GM18868 (cell line): ENCODE data around the gene GPATCH1.

Experiments
- ATAC-seq: cut with Tn5 transposase; IDR thresholded peaks from one replicate; pipeline ENCODE4 v1.9.1; 2021; ENCODE audit warnings: mild to moderate bottlenecking, moderate library complexity; ENCODE audit not compliant: unreplicated experiment

Gene GPATCH1

DNA sequence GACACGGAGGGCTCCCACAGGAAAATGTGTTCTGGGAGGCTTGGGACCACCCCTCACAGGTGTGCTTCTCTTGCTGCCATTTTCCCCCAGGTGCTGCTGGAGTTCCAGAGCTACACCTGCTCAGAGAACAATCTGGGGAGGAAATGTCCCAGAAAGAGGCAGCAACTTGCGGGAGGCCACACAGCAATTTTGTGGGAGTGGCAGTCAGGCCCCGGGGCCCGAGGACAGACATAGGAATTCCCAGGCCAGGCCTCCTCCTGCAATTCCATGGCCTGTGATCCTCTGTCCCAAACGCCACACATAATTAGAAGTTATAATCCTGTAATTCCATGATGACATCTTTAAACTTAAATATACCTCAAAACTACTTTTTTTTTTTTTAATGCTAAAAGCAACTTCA lies 18.1 kb upstream of the GPATCH1 start:
- no peak for ATAC-seq

DNA sequence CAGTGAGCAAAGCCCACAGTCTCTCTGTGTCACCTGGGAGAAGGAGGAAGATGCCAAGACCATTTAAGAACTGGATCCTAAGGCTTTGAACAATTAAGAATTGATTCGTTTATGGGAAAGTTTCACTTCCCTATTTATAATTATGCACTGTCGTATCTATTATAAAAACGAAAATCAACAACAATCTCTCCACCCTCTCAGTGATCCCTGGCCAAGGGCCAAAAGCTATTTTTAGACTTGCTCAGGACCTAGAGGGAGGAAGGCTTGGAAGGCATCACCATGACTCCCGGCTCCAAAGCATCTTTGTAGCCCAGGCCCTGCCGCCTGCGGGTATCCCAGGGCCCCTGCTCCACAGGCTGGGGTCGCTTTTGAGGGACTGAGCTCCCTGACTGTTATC lies 17.6 kb upstream of the GPATCH1 start:
- ATAC-seq = no peak

DNA sequence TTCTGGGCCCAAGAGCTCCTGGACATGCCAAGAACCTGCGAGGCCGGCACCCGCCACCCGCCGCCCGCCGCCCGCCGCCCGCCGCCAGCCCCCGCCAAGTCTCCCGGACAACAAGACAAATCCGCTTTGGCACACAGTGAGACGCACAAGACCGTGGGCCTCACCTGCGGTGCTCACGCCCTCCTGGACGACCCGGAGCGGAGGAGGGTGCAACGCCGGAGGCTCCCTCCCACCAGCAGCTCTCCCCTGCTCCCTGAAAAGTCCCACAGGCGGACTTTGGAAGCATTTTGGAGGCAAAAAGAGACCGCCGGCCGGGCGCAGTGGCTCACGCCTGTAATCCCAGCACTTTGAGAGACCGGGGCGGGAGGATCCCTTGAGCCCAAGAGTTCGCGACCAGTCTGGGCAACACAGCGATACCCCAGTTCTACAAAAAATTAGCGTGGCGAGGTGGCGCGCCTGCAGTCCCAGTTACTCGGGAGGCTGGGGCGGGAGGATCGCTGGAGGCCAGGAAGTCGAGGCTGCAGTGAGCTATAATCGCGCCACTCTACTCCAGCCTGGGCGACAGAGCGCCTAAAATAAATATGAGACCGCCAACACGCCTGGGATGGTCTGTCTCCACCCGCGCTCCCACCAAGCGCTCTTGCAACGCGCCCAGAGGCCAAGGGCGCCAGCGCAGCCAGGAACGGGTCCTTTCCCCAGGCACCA lies 17.1 kb upstream of the GPATCH1 start:
- no peak for ATAC-seq

DNA sequence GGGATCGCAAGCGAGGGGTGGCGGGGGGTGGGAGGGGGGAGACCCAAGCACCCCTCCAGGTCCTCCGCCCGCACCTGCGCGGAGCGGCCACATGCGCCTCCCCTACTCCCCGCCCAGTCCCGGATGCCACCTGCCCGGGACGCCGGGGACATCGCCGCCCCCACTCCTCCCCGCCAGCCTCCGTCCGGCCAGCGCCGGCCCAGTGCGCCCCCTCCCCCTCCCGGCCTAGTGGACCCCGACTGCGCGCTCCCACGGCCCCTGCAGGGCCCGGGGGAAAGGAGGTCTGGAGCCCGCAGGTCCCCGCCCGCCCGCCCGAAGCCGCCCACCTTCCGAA lies 16.6 kb upstream of the GPATCH1 start:
- peak; percentile 63 for ATAC-seq

DNA sequence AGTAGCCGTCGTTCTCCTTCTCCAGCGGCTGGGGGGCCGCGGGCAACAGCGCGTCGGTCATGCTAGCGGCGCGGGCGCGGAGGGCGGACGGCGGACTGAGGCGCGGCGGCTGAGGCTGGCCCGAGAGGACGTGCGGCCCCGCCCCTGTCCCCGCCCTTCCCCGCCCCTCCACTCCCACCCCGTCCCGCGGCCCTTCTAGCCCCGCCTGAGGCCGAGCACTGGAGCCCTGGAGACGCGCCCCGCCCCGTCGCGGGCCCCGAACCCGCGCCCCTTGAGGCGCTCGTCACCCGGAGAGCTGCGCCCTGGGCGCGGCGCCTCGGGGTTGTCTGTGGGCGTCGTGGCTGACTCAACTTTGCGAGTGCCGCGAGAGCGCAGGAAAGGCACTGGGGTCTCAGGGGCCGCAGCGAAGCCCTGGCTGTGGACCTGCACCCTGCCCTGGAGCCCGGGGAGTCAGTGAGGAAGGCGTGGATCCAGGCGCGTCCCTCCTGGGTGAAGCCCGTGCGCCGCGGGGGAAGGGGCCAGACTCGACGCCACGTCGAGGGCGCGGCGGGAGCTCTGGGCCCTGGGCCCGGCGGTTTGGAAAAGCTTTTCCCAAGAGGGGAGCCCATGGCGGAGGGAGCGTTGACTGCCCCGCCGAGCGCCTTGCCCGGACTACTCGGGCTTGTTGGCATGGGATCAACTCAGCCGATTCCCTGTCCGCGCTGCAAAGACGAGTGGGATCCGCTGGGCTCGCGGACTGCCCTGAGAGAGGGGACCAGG lies 16.0 kb upstream of the GPATCH1 start, which contains the start of gene RHPN2:
Gene RHPN2, minus strand, starts transcription at position 97 of the 759 bp plus-strand sequence. Its CDS starts 36 bp downstream, at position 61.
- ATAC-seq = peak; percentile 79

- ATAC-seq = no peak
These were observed 14.4 kb upstream of the GPATCH1 start for GRCh38 chr19:33066543-33066942.

DNA sequence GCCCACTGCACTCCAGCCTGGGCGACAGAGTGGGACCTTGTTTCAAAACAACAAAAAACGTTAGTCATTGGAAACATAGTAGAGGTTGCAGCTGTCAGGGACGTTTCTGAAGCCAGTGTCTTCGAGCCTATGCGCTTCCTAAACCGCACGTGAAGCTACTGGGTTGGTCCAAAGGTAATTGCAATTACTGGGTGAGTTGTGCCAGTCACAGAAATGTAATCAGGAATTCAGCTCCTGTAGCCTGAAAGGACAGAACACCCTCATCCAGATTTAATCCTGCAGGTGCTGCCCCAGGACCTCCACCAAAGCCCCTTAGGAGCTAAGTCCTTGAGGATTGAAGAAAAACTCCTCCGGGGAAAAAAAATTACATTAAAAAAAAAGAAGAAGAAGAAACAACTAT lies 13.9 kb upstream of the GPATCH1 start:
- ATAC-seq = no peak

- ATAC-seq = no peak
These were observed 9.1 kb upstream of the GPATCH1 start for GRCh38 chr19:33071887-33072286.

DNA sequence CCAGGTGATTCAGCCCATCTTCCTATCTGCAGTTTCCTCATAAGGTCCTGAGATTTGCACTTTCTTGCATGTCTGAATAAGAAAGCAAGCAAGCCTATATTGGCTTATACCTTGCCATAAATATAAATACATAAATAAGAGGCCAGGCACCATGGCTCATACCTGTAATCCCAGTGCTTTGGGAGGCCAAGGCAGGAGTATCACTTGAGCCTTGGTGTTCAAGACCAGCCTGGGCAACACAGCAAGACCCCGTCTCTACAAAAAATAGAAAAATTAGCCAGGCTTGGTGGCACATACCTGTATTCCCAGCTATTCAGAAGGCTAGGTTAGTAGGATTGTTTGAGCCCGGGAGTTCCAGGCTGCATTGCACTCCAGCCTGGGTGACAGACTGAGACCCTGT lies 5.5 kb upstream of the GPATCH1 start:
- ATAC-seq = no peak

- no peak for ATAC-seq
These were observed 4.7 kb downstream of the GPATCH1 start for GRCh38 chr19:33085570-33086128.

GRCh38 chr19:33086955-33087354 lies 6.0 kb downstream of the GPATCH1 start:
- no peak for ATAC-seq

- no peak for ATAC-seq
These were observed 8.0 kb downstream of the GPATCH1 start for GRCh38 chr19:33089010-33089409.

GRCh38 chr19:33090179-33090578 lies 9.2 kb downstream of the GPATCH1 start:
- no peak for ATAC-seq

DNA sequence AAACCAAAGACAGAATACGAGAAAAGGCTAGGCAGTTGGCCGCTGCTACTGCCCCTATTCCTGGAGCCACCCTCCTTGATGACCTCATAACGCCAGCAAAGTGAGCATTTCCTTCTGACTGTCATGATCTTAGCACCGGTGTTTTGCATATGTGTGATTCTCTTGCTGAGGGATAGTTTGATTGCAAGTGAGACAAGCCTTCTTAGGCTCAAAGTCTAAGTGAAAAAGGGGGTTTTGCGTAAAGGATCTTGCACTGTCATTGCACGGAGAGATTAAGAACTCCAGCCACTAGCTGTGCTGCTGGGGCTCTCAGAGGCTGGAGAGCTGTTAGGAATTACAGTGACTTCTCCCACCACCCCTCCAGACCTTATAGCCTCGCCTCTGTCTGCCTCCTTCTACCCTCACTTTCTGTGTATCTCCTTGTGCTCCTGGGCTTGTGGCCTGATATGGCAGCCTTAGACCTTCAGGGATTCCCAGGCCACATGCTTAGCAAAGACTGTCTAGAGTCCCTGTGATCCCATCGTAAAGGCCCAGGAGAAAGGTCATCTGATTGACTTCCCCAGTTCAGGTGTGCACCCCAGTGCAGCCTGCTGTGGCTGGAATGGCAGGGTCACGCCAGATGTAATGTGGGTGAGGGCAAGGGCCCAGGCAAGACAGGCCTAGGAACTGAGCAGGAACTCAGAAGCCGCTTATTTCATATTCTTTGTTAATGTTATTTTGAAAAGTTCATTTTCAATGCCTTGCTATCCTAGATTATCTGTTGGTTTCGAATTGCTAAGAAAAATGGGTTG lies 12.6 kb downstream of the GPATCH1 start:
- ATAC-seq = no peak

DNA sequence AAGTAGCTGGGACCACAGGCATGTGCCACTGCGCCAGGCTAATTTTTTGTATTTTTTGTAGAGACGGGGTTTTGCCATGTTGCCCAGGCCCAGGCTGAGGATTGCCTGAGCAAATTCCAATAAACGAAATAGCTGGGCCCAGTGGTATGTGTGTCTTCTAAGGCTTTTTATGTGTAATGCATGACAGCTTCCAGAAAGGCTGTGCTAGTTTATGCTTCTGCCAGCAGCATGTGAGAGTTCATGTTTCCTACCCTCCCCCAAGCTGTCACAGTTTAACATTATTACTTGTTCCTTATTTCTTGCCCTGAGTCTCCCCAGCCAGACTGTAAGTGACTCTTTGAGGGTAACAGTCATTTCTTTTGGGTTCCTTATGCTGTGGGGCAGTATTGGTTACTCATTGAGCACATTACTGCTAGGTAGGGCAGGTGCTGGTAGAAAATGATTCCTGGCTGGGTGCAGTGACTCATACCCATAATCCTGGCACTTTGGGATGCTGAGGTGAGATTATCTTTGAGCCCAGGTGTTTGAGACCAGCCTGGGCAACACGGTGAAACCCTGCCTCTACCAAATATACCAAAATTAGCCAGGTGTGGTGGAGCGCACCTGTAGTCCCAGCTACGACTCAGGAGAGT lies 13.6 kb downstream of the GPATCH1 start:
- no peak for ATAC-seq

DNA sequence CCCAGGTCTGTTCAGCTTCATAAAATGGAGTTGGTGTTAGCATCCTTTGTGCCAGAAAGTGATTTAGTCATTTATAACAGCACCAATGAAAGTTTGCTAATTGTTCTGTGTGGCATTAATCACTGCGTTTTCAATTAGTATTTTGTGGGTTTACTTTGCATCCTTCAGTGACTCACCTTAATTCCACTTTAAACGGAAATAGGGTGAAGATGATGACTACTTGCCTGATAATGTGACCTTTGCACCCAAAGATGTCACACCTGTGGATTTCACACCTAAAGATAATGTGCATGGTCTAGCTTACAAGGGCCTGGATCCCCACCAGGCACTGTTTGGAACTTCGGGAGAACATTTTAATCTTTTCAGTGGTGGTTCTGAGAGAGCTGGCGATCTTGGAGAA lies 15.0 kb downstream of the GPATCH1 start:
- no peak for ATAC-seq

GRCh38 chr19:33098055-33098534 lies 17.1 kb downstream of the GPATCH1 start:
- ATAC-seq = no peak

- no peak for ATAC-seq
These were observed 20.1 kb downstream of the GPATCH1 start for GRCh38 chr19:33100894-33101644.

GRCh38 chr19:33102893-33103292 lies 21.9 kb downstream of the GPATCH1 start:
- no peak for ATAC-seq

DNA sequence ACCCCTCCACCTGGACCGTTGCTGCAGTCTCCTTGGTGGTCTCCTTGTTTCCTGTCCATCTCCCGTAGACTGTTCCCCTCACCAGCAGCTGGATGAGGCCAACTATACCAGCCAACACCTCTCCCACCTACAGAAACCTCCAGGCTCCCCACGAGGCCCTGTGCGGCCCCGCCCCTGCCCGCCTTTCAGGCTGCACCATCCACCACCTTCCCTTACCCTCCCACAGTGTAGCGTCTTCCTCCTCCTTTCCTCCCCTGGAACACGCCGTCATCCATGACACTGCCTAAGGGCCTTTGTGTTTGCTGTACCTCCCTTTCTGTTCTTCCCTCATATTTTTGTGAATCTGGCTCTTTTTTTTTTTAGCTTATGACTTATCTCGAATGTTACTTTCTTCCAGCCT lies 27.2 kb downstream of the GPATCH1 start:
- no peak for ATAC-seq
